Epidermal melanocyte (primary cell): ENCODE measurements around the gene PRKCH.
"Not testable (repeated sequence)": the region's sequence is repeated elsewhere in the genome, so short reads cannot be mapped to it uniquely, and the experiment has no call there.

Experiments used
- DNase-seq: peaks from one replicate; pipeline ENCODE4 v3.0.0; 2011; ENCODE audit warnings: low spot score; ENCODE audit not compliant: insufficient read length

PRKCH gene

DNA sequence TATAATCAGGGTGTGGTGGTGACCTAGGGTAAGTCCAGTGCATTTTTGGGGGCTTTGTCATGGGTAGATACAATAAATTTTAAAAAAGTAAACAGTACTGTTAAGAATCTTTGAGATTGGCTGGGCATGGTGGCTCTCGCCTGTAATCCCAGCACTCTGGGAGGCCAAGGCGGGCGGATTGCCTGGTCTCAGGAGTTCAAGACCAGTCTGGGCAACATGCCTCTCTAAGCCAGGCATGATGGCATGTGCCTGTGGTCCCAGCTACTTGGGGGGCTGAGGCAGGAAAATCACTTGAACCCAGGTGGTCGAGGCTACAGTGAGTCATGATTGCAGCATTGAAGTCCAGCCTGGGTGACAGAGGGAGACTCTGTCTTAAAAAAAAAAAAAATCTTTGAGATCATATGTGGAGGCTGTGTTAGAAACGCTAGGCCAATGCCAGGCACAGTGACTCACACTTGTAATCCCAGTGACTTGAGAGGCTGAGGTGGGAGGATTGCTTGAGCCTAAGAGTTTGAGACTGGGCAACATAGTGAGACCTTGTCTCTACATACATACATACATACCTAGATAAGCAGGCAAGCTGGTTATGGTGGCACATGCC lies 67.7 kb downstream of the PRKCH start:
- DNase-seq: no peak

DNA sequence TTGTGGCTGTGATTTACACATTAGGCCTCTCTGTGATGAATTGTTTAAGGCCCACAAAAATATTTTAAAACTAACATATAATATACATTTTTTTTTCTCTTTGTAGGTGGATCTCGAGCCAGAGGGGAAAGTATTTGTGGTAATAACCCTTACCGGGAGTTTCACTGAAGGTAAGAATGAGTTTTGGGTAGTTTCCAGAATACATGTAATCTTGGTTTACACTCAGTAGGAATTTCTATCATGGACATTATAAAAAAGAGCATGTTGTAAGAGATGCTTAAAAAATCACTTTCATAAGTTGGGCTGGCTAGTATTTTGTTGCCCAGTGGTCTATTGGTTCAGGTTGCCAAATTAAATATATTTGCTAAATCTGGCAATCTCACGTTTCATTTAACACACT lies 69.7 kb downstream of the PRKCH start:
- no peak for DNase-seq

- DNase-seq: no peak
These were observed 70.9 kb downstream of the PRKCH start for GRCh38 chr14:61392297-61392696.

DNA sequence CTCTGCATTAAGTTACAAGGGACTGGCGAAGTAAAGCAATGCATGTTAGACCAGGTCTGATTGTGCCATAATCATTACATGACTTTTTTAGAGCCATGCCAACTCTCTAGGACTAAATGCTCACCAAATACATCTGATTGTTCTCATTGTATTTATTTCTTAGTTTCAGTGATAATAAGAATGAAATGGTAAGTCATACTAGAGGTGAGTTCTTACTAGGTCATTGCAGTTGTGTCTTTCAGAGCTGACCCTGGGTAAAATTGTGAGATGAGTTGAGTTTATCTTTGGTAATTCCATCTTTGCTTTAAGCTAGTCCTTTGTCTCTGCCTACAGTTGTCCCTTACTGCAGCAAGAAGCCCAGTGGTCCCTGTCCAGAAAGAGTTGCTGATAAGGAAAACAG lies 73.2 kb downstream of the PRKCH start:
- no peak for DNase-seq

DNA sequence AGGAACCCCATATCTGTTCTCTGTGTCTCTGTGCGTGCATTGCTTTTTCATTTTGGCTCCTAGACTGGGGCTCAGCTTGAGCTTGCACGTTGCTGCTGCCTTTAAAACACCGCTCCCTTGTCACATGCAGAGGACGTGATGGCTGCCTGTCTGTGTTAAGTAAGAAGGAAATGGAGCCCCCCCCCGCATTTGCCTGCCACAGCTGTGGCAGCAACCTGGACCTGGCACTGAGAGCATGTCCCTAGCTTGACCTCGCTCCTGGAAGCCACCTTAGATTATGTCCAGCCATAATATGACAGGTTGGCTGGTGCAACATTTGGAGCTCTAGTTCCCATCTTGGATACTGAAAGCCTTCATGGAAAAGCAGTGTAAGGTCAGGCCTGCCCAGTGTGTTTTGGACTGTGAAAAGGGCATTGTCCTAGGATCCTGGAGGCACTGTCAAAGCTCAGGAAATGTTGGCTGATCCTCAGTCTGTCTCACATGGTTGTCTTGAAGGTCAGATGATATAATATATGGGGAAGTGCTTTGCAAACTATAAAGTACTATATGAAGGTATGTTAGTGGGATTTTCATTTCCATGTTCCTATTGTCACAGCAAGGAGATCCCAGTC lies 73.8 kb downstream of the PRKCH start:
- no peak for DNase-seq

- no peak for DNase-seq
These were observed 74.9 kb downstream of the PRKCH start for GRCh38 chr14:61396279-61396678.

DNA sequence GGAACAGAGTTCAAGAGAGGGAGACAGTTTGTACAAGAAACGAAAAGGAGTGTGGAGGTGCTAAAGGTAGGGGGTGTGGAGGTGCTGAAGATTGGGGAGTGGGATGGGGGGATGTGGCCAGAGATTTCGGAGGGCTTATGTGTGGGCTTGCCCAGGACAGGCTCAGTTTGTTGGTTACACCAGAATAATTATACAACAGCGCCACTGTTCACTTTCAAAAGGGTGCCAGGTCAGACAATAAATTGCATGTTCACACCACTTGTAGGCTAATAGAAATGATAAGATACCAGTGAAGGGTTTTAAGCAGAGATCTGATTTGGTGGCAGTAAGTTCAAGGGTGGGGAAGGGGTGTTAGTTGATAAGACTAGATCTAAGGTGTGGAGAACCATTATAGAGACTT lies 75.3 kb downstream of the PRKCH start:
- no peak for DNase-seq

GRCh38 chr14:61397615-61398014 lies 76.2 kb downstream of the PRKCH start:
- no peak for DNase-seq

GRCh38 chr14:61398221-61398620 lies 76.8 kb downstream of the PRKCH start:
- no peak for DNase-seq

GRCh38 chr14:61399365-61399764 lies 78.0 kb downstream of the PRKCH start:
- DNase-seq: no peak

DNA sequence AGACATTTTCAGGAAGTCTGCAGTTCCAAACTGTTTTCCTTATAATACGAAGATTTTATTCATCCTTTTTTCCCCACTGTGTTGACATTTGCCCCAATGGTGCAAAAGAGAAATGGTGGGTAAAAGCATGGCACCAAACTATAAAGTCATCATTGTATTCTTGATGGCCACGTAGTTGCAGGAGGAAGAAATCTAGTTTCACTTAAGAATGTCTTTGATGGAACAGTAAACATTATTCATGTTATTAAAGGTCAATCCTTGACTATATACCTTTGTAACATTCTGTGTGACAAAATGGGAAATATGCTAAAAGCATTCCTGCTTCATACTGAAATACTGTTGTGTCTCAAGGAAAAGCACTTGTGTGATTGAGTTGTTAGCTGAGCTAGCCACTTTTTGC lies 80.1 kb downstream of the PRKCH start:
- no peak for DNase-seq

GRCh38 chr14:61403411-61403810 lies 82.0 kb downstream of the PRKCH start:
- DNase-seq: no peak

GRCh38 chr14:61404637-61405036 lies 83.3 kb downstream of the PRKCH start:
- DNase-seq: no peak

DNA sequence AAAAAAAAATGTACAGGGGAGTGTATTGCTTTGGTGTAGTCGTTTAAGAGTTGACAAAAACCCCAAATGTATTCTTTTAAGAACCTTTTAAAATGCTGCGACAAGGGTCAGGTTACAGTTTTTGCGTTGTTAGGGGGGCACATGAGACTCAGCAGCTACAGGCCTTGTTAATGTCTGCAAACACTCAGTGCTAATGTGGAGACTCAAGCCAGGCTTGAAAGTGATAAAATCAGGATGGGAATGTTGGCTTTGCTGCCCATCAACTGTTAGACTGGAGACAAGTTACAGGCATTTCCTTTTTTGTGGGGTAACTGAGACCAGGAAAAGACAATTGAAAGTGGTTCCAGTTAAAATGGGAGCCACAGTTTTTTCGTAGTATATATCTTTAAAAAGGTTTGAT lies 84.8 kb downstream of the PRKCH start:
- DNase-seq: no peak

GRCh38 chr14:61406675-61407074 lies 85.3 kb downstream of the PRKCH start:
- no peak for DNase-seq

- no peak for DNase-seq
These were observed 87.1 kb downstream of the PRKCH start for GRCh38 chr14:61408498-61408897.

- DNase-seq: no peak
These were observed 88.4 kb downstream of the PRKCH start for GRCh38 chr14:61409782-61410181.

DNA sequence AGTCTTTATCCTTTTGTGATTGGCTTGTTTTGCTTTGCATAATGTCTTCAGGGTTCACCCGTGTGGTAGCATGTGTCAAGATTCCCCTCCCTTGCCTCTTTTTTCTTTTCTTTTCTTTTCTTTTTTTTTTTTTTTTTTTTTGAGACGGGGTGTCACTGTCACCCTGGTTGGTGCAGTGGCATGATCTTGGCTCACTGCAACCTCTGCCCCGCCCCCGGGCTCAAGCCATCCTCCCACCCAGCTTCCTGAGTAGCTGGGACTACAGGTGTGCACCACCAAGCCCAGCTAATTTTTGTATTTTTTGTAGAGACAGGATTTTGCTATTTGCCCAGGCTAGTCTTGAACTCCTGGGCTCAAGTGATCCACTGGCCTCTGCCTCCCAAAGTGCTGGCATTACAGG lies 94.6 kb downstream of the PRKCH start:
- DNase-seq: not testable (repeated sequence)

- no peak for DNase-seq
These were observed 95.2 kb downstream of the PRKCH start for GRCh38 chr14:61416591-61416990.

DNA sequence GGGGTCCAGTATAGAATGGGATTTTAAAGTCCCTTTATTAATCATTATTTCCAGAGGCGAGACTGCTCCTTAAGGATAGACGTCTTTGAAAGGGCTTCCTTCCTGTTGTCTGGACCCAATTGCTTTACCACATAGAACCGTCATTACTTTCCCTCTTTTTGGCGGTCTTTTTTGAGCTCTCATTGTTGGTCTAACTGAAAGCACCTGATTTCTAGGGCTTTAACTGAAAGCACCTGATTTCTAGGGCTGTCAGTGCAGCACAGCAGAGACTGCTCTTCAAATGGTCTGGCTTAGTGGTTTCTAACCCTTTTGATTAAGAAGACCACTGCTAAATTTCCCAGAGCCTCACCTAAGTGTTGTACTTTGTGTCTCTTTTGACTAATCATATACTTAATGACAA lies 95.8 kb downstream of the PRKCH start:
- no peak for DNase-seq

- no peak for DNase-seq
These were observed 96.6 kb downstream of the PRKCH start for GRCh38 chr14:61417883-61418455.

- DNase-seq: no peak
These were observed 97.4 kb downstream of the PRKCH start for GRCh38 chr14:61418746-61419145.

DNA sequence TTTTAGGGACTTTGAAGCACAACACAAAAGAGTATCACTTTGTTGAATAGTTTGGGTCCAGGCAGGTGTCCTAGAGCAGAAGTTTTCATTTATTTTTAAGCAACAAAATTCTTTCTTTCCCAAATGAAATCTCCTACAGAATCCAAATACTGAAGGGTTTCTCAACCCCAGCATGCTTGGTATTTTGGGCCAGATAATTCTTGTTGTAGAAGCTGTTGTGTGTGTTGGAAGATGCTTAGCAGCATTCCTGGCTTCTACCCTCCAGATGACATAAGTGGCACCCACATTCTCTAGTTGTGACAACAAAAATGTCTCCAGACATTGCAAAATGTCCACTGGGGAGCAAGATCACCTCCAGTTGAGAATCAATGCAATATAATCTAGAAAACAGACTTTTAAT lies 97.8 kb downstream of the PRKCH start:
- no peak for DNase-seq
